GM19463 (cell line): Measurements from ENCODE around the gene TMPRSS6.

ENCODE experiments used
- ATAC-seq: cut with Tn5 transposase; IDR thresholded peaks from one replicate; pipeline ENCODE4 v1.9.1; 2021; ENCODE audit warnings: mild to moderate bottlenecking, moderate library complexity; ENCODE audit not compliant: unreplicated experiment

TMPRSS6 gene

DNA sequence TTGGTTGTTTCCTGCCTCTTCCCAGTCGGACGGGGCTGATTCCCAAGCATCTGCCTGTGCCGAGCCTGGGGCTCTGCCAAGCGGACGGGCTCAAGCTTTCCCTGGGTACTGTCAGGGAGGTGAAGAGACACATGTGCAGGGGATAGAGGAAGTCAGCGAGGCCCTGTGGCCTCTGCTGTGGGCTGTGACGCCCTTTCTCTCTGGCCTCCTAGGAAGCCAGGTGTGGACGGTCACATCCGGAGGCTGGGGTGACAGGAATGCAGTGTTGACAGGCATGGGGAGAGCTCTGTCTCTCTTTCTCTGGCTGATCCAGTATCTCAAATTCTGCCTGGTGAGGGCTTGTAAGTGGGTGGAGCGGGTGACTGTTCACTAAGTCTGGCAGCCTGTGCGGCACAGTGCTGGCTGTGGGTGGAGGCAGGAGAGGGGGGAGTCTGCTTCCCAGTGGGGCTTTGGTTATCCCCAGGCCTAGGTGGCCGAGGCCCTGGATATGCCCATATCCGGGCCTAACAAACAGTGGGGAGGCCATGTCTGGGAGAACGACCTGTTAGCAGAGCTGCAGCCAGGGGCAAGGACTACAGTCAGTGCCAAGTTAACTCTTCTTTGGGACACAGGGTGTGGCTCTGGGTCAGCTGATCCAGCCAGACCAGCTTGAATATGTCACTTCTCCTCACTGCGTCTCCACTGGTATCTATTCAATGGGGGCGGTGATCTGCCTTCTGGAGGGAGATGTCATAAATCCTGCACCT lies 56.0 kb downstream of the TMPRSS6 start:
- no peak for ATAC-seq

DNA sequence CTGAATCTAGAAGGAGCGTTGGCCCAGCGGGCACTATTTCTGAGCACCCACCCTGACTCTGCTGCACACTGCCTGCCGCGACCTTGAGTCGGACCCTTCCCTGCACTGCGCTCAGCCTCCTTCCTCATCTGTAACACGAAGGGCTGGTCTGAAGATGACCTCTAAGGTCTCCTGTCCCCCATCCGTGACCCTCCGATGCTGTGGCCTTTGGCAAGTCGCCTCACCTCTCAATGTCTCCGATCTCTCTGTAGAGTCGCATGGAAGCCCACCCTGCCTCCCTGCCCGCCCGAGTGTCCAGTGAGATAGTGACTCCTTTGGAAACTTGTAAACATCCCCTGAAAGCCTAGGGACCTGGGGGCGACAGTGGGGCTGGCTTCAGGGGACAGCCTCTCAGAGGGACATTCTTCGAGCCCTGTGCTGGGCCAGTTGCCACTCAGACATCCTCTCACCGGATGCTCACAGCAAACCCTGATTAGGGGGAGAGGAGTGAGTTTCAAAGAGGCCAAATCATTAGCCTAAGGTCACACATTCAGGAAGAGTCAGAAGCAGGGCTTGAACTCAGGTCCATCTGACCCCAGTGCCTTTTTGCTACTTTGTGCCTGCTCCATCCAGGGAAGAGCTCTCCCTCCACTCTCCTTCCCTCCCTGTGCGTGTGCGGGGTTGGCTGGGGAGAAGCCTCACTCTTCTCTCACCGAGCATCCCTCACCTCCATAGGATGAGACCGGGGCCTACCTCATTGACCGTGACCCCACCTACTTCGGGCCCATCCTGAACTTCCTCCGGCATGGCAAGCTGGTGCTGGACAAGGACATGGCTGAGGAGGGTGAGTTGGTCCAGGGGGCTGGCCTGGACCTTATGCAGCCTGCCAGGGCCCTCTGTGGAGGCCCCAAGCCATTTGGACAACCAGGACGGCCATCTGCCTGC lies 56.9 kb downstream of the TMPRSS6 start:
- ATAC-seq, result no peak

DNA sequence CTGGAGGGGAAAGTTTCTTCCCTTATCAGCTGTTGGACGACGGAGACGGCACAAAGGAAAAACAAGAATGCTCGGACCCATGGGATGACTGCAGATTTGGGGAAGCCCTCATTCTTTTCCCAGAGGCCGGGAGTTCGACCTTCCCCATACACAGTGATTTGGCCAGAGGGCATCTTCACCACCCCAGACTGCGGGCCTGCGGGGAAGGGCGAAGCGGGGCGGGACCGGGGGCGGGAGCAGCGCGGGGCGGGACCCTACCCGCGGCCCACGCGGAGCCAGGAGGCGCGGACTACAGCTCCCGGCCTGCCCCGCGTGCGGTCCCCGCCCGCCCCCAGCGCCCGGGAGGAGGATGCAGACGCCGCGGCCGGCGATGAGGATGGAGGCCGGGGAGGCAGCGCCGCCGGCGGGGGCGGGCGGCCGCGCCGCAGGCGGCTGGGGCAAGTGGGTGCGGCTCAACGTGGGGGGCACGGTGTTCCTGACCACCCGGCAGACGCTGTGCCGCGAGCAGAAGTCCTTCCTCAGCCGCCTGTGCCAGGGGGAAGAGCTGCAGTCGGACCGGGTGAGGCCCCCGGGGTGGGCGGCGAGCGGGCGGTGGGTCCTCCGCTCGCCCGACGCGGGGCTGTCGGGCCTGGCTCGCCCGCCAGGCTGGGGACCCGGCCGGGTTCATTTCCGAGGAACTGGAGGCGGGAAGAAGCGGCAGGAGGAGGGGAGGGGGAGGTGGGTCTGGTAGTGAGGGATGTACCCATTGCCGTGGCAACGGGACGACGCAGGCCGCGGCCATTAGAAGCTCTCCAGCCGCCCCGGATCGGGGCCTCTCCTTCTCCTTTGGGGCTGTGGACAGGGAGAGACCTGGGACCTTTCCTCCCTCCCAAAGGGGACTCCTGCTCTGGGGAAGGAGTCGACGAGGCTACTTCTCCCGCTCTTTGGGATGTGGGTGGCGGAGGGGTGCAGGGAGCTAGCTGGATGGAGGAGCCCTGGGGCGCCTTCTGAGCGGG lies 57.8 kb downstream of the TMPRSS6 start, which contains the start of gene KCTD17:
TSS of gene KCTD17 (plus strand) at position 352 of the 995 bp plus-strand sequence. CDS start at position 371, 19 bp downstream.
- peak; percentile 88 for ATAC-seq

GRCh38 chr22:37050913-37051312 lies 58.6 kb downstream of the TMPRSS6 start:
- ATAC-seq, result no peak

DNA sequence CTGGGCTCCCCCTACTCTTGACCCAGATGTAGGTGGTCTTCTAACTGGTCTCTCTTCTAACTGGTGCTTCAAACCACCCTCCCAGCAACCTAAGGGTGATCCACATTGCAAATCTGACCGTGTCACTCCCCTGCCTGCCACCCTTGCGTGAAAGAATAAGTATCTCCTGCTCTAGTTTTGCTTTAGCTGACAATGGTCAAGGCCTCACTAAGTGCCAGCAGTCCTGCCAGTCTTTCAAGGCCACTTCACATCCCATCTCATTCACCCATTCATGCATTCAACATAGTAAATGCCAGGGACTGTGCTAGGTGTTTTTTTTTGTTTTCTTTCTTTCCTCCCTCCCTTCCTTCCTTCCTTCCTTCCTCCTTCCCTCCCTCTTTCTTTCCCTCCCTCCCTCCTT lies 60.3 kb downstream of the TMPRSS6 start:
- no peak for ATAC-seq

GRCh38 chr22:37048133-37048532 lies 61.4 kb downstream of the TMPRSS6 start:
- no peak for ATAC-seq

DNA sequence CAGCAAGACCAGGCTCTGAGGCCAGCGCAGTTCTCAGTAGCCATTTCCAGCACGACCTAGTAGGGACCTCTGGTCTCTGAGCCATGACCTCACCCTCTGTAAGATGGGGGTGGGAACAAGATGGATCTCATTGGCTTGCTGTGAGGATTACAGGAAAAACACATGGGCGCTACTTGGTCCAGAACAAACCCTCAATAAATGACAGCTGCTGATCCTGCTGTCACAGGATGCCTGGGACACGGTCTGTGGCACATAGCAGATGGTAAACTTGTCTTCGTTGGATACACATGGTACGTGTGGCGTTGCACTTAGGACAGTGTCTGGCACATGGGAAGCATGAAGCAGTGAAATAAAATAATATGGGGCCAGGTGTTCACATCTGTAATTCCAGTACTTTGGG lies 62.5 kb downstream of the TMPRSS6 start:
- no peak for ATAC-seq

- ATAC-seq, result no peak
Observed at GRCh38 chr22:37046589-37046988, 62.9 kb downstream of the TMPRSS6 start.

- no peak for ATAC-seq
Observed at GRCh38 chr22:37045958-37046357, 63.6 kb downstream of the TMPRSS6 start.

- no peak for ATAC-seq
Observed at GRCh38 chr22:37044634-37045625, 64.6 kb downstream of the TMPRSS6 start.

DNA sequence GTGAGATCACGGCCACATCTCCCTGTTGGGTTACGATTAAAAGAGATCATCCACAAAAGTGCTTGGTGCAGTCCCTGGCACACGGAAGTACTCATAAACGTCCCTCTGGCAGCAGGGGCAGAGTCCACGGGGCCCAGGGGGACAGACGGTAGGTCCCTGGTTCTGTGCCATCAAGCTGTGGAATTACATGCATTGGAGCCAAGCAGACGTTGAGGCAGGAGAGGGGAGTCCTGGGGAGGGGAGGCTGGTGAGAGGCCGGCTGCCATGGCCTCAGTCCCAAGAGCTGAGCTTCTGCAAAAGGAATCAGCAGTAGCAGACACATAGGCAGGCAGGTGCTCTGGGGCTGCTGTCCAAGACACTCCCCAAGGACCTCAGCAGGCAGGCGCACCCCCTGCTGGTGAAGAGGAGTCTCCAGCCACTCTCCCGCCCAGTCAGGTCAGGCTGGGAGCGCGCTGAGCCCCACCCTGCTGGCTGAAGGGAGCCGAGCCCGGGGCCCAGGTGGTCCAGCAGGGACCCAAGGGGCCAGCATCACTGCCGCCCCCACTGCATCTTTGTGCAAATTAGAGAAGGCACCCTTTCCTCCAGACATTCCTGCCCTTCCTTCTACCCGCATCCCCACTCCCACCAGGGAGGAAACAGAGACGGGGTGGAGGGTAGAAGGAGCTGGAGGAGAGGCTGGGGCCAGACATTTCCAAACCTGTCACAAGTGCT lies 65.5 kb downstream of the TMPRSS6 start:
- peak; percentile 63 for ATAC-seq

- no peak for ATAC-seq
Observed at GRCh38 chr22:37043209-37043827, 66.2 kb downstream of the TMPRSS6 start.

GRCh38 chr22:37039466-37039865 lies 70.0 kb downstream of the TMPRSS6 start:
- ATAC-seq, result no peak

DNA sequence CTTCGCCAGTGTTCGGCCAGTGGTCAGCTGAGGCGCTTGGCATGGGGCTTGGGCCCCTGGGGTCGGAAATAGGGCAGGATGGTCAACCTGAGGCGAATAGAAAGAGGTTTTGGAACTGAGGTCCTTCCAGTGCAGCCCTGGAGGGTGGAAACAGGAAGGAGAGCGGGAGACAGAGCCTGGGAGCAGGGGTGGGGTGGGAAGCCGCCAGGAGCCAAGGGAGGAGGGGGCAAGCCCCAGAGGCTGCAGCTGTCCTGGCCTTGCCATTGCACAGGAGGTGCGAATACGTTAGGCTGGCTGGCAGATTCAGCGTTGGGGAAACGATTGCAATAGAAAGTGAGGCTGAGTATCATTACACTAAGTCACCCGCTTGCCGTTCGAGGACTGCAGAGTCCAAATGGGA lies 71.8 kb downstream of the TMPRSS6 start:
- no peak for ATAC-seq

DNA sequence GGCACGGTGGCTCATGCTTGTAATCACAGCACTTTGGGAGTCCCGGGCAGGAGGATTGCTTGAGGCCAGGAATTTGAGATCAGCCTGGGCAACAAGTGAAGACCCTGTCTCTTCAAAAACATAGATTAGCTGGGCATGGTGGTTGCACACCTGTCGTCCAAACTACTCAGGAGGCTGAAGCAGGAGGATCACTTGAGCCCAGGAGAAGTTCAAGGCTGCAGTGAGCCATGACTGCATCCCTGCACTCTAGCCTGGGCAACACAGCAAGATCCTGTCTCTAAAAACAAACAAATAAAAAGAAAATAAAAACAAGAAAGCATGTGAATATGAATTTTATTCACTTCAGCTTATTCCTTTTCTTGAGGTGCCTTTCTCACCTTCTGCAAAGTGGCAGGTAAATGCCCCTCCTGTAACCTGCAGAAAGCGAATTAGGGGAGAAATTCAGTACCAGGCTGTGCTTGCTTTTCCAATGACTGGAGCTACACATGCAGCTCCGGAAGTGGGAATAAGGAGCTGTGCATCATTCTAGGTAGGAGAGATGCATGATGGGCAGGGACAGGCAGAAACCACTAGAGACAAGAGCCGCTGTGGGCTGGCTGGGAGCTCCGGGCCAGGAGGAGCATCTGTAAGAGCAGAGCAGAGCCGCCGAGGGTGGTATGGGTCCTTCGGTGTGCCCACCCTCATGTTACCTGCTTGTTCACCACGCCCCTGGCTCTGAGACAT lies 72.7 kb downstream of the TMPRSS6 start:
- ATAC-seq, result no peak

DNA sequence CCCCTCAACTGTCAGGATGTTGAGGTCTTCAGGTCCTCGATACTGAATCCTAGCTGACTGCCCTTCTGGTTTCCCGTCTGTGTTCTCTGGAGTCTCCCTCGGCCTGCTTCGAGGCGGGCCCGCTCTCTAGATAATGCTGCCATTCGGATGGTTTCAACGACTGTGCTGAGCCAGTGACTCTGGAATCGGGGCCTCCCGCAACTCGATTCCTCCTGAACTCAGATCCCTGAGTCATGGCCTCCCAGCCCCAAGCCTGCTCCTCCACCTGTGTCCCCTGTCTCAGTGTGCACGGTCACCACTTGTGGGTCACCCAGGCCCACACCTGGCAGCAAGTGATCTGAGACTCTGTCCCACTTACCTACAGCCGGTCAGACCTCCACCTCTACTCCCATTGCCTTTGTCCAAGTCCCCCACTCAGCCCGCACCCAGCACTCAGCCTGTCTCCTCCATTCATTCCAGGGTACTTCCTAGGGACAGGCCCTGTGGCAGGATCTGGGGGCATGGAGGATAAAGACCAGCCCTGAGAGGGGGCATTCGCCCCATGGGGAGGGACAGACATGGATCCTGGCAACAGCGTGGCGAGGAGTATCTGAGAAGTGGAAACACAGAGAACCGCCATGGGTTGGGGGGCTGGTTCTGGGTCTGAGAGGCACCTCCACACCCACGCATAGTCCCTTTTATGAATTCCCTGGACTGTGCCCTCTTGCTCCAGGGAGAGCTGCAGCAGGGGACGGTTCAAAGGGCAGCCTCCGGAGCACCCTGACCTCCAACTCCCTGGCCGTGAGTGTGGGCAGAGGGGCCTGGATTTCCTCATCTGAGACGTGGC lies 75.7 kb downstream of the TMPRSS6 start:
- ATAC-seq, result no peak
